GM21786 (cell line): ENCODE results near the gene ARL16.

Experiments
- ATAC-seq: cut with Tn5 transposase; IDR thresholded peaks from one replicate; pipeline ENCODE4 v1.9.1; 2021; ENCODE audit not compliant: unreplicated experiment

Gene ARL16

DNA sequence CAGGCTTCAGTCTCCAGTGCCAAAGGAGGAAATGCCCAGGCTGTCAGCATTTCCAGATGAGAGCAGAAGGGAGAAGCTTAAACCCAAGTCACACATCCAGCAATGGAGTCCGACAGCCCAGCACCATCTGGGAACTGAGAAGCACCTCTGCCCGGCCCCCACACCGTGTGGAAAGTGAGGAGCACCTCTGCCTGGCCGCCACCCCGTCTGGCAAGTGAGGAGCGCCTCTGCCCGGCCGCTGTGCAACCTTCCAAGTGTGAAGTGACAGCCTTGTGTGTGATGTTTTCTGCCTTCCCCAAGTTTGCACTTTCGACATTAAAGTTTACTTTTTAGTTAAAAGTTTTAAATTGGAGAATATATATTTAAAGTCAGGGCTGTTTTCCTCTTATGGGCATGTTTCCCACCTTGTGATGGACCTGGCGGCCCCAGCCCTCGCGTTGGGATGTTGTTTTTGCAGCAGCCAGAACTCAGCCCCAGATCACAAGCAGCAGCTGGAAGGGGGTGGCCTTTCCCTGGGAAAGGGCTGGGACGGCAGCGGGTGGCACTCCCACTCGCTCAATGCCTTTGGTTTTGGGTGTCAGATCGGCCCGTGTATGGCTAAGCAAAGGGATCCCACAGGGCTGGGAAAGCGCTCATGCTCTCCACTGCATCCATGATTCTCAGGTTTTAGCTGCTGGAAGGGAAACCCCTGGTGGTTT lies 9.9 kb downstream of the ARL16 start:
- no peak for ATAC-seq

DNA sequence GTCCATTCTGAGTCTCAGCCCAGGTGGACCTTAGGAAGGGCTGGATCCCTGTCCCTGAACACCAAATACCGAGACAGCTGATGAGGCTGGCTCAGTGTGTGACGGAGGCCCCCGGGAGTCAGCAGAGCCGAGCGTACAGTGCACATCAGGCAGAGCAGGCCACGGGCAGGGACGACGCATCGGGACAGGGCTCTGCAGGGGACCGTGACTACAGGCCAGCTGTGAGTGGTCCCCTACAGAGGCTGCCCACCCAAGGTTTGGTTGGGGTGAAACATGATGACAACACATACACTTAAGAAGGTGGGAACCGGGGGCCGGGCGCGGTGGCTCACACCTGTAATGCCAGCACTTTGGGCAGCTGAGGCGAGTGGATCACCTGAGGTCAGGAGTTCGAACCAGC lies 10.6 kb downstream of the ARL16 start:
- no peak for ATAC-seq

DNA sequence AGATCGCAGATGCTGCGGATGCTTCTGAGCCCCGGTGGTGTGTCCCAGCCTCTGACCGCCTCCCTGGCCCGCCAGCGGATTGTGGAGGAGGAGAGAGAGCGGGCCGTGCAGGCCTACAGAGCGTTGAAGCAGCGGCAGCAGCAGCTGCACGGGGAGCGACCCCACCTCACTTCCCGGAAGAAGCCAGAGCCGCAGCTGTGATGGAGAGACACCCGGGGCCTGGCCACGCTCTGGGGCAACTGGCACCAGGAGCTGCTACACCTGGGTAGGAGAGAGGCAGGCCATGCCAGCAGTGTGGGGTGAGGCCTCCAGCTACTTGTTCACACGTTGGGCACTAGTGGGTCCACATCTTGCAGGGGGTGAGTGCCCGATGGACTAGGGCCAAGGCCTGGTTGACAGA lies 11.1 kb downstream of the ARL16 start:
- ATAC-seq = no peak

DNA sequence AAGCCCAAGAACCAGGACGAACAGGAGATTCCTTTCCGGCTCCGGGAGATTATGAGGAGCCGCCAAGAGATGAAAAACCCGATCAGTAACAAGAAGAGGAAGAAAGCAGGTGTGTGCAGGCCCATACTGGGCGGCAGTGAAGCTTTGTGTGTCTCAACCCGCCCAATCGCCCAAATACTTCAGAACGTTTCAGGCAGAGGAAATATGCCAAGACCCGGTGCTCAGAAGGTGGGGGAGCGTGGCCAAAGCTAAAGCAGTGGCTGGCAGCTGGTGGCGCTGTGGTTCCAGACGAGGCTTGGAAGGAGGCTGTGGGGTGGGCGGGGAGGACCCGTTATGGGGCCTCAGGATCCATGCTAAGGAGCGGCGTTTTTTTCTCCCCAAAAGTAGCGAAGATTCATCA lies 15.8 kb downstream of the ARL16 start:
- no peak for ATAC-seq

DNA sequence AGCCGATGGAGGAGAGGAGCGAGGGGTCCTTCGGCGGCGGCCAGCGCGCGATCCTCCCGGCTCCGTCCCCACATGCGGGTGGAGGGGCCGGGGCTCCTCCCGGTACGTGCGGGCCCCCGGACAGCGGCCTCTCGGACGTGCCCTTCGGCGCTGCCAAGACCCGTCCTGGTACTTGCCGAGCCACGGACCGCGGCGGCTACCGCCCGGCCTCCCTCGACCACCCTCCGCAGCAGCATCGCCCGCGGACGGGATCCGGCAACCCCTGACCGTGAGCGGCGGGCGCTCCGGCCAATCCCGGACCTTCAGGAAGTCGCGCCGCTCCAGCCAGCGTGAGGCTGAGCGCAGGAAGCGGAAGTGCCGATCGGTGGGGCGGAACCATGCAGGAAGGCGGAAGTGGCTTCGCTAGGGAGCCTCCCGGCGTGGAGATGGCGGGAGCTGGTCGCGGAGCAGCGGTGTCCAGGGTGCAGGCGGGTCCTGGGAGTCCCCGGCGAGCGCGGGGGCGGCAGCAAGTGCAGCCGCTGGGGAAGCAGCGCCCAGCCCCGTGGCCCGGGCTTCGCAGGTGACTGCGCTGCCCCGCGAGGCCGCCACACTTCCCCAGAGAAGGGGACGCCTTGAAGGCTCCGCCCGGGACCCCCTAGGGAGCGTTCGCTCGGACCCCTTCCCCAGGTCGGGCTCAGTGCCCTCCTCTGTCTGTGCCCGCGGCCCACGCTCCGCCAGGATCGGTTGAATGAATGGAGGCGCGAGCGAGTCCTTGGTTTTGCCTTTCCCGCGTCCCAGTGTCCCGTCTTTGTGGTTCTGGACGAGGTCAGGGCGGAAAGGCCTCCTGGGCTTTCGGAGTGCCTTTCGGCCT lies 17.0 kb downstream of the ARL16 start, which contains the start of the genes CCDC137 and OXLD1:
Gene CCDC137, plus strand, starts transcription at position 396 of the 850 bp plus-strand sequence. Its CDS starts 30 bp downstream, at position 426.
Gene OXLD1, minus strand, starts transcription at position 264 of the 850 bp plus-strand sequence. Its CDS starts 28 bp downstream, at position 236.
- ATAC-seq = peak; percentile 87

DNA sequence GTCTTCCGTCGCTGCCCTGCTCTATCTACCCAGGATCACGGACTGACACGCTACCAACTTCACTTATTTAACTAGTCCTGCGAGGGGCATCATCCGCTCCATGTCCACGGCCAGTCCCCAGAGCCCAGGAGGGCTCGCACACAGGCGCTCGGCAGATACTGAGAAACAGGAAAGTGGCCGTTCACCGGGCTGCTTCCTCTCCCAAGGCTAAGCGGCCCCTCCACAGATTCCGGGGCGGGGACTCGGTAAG lies 17.6 kb downstream of the ARL16 start:
- ATAC-seq = peak; percentile 4

DNA sequence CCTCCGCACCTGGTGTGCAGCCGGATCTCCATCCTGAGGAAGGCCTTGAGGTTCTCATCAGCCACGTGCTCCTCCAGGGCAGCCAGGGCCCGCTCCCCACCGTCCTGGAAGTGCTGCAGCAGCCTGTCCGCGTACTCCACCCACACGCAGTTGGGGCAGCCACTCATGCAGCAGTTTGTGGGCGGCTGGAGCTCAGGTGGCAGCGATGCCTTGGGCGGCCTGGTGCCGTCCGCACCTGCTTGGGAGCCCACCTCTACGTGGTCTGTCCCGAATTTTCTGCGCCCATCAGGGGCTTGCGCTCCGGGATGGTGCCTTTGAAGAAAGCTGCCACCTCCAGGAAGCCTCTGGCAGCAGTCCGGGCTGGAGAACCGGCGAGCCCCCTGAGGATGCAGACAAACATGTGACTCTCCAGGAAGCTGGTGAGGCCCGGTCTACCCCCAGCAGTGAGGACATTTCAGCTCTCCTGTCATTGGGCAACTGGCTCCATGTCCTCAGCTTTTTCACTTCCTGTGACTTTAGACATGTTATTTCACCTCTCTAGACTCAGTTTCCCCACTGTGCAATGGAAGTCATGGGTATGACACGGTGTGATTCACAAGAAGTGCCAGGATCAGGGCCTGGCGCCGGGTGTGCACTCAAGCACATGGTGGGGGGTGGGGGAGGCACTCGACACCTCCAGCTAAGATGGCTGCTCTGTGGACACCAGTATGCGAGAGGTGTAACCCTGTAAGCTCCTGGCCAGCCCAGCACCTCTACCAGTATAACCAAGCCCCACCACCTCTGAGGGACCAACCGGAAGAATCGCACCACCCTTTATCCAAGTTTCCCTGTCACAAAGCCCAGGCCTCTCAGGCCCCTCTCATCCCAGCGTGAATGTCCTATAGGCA lies 18.1 kb downstream of the ARL16 start:
- ATAC-seq = no peak

DNA sequence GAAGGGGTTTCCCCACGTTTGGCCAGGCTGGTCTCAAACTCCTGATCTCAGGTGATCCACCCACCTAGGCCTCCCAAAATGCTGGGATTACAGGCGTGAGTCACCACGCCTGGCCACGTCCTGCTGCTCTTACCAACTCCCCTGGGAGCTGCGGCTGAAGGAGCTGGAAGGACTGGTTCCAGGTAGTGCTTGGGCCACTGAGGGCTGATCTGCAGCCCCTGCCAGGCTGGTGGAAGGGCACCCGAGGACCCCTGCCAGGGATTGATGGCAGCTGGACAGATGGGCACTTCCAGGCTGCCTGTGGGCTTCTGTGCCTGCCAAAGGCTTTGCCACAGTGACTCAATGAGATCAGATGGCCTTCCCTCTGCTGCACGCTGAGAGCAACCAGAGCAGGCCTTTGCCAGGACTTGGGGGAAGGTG lies 19.5 kb downstream of the ARL16 start:
- ATAC-seq = no peak

DNA sequence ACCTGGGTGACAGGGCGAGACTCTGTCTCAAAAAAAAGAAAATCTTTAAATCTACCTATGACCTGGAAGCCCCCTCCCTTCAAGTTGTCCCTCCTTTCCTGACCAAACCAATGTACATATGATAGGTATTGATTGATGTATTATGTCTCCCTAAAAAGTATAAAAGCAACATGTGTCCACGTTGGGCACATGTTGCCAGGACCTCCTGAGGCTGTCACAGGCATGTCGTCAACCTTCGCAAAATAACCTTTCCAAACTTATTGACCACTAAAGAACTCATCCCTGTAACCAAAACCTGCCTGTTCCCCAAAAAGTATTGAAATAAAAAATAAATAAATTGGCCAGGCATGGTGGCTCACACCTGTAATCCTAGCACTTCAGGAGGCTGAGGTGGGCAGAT lies 21.6 kb downstream of the ARL16 start:
- ATAC-seq = no peak

DNA sequence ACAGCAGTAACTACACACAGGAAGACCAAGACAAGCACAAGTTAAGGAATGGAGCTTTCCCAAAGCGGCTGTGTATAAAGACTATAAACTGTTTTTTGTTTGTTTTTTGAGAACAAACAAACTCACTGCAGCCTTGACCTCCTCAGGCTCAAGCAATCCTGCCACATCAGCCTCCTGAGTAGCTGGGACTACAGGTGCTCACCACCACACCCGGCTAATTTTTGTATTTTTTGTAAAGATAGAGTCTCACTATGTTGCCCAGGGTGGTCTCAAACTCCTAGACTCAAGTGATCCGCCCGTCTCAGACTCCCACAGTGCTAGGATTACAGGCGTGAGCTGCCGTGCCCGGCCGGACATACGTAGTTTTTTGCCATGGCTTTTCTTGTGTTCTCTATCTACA lies 23.2 kb downstream of the ARL16 start:
- no peak for ATAC-seq

DNA sequence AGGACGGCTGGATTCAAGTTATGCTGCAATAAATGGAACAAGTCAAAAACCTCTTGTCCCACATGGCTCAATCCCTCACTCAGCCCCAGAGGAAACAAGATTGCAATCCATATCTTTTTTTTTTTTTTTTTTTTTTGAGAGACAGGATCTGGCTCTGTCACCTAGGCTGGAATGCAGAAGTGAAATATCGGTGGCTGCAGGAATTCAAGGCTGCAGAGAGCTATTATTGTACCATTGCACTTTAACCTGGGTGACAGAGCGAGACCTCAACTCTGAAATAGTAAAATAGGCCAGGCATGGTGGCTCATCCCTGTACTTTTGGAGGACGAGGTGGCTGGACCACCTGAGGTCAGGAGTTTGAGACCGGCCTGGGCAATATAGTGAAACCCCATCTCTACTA lies 24.6 kb downstream of the ARL16 start:
- no peak for ATAC-seq

DNA sequence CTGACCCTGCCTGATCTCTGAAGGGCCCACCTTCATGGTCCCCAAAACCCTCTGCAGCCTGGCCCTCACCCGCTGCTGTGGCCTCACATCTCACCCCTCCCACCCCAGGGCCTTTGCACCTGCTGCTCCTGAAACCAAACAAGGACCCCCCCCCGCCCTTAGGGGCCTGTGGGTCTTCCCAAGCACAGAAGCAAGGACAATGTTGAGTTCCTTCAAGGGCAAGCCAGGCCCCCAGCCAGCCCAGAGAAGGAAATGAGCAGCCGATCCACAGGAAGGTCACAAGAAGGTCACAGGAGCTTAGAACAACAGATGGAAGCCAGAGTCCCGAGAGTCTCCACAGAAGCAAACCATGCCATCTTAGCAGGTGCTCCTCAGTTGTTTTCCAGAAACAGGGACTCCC lies 26.8 kb downstream of the ARL16 start:
- ATAC-seq = no peak

DNA sequence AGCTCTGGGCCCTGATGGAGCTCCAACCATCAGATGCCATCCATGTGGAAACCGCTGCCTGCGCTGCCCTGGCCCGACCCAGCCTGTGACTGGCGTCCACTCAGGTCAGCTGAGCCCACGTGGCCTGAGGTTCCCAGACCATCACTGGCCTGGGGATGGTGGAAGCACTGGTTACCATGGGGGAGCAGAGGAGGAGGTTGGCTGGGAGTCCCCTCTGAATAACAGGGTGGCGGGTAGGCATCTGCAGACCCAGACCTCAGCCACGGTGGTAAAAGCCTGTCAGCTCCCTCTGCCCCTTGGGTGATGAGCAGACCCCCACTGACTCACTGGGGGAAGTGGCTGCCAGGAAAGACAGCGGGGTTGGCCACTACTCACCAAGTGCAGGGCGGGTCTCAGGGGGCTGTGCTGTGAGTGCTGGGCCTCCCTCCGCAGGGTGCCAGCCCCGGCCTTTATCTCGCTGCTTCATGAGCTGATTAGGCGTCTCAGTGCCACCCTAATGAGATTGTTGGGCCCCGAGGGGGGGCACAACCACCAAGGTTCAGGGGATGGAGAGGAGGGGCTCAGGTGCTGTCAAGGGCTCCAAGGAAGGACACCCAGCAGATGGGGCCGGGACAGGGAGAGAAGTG lies 27.4 kb downstream of the ARL16 start, which contains the start of gene PDE6G:
Gene PDE6G, minus strand, starts transcription at position 425 of the 626 bp plus-strand sequence. CDS start 3,237 bp downstream, outside the sequence.
- no peak for ATAC-seq

DNA sequence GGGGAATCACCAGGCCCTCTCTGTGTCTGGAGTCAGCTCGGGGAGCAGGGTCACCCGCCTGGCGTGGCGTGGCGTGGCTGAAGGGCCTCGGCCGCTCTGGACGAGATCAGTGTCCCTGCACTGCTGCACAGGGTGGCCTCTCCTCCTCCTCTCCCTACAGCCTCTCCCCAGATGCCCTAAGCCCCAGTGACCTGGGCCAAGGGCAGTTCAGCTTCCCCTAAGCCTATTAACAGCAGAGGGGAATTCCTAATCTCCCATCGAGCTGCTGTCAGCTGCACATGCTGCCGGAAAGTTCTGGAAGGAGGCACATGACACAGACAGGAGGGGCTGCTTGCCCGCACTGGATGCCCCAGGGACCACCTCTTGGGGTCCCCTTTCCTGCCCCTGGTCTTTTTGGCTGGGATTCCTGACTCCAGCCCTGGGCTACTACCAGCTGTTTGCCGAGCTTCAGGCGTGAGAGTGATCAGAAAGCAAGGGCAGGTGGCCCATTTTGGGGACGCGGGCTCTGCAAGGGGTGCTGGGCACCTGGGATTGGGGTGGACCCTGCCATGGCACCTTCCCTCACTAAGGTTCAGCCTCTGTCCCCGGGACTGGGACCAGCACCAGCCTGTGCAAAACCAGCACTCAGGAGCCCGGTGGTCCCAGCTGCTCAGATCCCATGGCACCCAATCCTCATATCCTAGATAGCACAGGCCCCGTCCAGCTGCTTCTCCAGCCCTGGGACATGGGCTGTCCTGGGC lies 28.0 kb downstream of the ARL16 start:
- no peak for ATAC-seq

DNA sequence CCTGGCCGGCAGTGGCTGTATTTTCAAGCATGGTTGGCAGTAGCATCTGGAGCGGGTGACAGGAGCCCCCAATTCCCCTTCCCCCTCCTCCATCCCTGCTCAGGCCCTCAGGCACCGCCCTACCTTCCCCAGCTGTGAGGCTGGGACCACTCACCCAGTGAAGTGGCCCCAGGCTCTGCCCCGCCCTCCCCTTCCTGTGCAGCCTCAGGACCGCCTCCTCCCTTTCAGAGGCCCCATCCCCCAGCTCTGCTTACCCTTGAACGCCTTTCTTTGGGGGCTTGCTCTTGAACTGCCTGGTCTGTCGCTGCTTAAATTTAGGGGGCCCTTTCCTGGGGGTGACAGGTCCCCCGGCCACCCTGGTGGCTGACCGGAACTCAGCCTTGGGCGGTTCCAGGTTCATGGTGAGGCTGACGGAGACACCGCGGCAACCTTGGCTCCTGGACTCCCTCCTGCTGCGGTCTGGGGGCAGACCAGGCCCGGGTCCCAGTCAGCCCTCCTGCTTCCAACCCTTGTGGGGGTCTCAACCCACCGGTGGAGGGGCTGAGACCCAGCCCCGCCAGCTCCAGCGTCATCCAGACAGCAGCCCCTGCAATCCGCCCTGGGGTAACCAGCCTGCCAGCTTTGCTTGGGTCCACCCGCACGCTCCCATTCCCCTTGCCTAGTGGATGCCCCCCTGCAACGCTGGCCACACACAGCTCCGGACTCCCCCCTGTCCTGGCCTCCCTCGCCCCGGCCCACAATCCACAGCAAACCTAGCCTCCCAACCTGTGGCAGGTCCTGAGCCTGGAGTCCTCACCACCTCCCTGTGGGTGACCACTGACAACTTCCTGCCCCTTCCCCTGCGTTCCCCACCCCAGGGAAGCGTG lies 30.5 kb downstream of the ARL16 start:
- no peak for ATAC-seq

DNA sequence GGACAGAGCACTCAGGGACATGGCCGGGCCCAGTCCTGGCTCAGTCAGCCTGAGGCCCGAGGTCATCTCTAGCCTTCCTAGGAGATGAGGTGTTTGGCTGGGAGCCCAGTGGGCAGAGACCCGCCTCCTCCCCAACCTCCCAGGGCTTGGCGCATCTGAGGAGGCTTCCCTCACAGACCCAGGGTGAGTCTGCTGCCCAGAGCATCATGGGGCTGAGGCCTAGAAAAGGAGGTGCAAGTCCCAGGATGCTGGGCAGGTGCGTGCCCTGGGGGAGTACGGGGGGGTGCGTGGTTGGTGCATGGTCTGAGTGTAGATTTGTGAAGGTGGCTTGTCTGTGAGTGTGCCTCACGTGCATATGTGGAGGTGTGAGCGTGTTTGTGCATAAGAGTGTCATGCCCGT lies 31.9 kb downstream of the ARL16 start:
- ATAC-seq = no peak

DNA sequence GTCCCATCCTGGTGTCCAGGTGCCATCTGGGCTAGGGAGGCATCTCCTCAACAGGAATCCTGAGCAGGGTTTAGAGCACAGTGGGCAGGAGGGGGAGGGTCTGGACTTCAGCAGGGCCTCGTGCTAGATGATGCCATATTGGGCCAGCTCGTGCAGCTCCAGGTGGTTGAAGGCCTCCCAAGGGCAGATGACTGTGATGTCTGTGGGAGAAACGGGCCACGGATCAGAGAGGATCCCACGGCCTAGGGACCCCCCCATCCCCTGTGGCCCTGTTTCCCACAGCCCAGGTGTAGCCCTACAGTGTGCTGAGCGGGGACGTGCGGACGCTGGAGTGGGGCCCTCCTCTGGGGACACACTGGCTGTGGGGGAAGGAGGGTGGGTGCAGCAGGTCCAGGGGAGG lies 32.6 kb downstream of the ARL16 start:
- ATAC-seq = no peak

DNA sequence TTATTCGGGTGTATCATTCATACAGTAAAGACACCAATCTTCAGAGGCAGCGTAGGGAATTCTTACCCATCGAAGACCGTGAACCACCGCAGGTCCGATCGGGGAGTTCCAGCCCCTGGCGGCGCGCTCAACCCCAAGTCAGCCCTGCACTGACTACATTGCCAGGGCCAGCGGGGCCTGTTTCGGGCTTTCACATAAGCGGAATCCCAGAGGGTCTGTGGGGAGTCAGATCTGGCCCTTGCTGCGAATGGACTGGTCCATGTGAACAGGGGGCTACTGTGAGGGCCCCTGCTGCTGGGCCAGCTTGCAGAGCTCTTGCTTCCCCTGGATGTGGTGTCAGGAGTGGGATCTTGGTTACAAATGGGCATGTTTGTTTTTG lies 34.9 kb downstream of the ARL16 start:
- no peak for ATAC-seq

DNA sequence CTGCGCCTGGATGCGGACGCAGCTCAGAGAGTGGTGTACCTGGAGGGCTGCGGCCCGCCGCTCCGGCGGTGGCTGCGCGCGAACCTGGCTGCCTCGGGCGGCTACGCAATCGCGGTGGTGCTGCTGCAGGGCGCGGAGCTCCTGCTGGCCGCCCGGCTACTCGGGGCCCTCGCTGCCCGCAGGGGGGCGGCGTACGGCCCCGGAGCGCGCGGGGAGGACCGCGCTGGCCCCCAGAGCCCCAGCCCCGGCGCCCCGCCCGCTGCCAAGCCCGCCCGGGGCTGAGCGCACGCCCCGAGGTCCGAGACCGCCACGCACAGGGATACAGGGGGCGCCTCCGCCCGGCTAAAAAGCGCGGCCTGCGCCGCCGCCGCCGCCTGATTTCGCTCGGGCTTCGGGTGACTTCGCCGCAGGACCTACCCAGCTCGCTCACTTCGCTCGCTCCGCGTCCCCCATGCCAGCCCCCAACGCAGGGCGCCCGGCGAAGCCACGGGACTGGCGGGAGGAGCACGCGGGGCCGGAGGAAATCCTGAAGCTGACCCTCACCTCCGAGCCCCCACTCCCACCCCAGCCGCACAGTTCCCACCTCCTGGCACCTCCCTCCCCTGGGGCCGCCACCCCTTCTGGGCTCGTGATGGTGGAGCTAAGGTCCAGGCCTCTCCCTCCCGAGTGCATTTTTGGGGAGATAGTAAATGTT lies 35.4 kb downstream of the ARL16 start:
- no peak for ATAC-seq
